HEK293 (cell line): ENCODE results near the gene CPAMD8.
"Not testable (repeated sequence)": the region's sequence is repeated elsewhere in the genome, so short reads cannot be mapped to it uniquely, and the experiment has no call there.

Experiments used
- CTCF ChIA-PET: fragments of 350-600 bp; formaldehyde crosslinking; extraction: SDS; loops from one replicate; lab custom pipeline; 2021; ENCODE audit warnings: antibody characterized with exemption; lab: Yijun Ruan, JAX
- POLR2A ChIA-PET: fragments of 300-600 bp; formaldehyde crosslinking; extraction: SDS; loops from one replicate; lab custom pipeline; 2020; ENCODE audit warnings: antibody characterized with exemption, inconsistent platforms; lab: Yijun Ruan, JAX
- H3K27ac ChIP-seq: fragments of 200-500 bp; sonication (Bioruptor generic); 2 replicates; pipeline ENCODE4 v1.5.1; 2014; ENCODE audit warnings: low read depth, low read length, control low read depth, inconsistent platforms; ENCODE audit errors: extremely low read depth
- H3K36me3 ChIP-seq, 2 experiments: fragments of 200-500 bp in 1 of 2; sonication (Bioruptor generic) in 1 of 2; 1 replicate in 1 of 2; 2 replicates in 1 of 2; pipeline ENCODE4 v1.5.1; 2014 to 2017; ENCODE audit warnings: inconsistent platforms in 2 of 2, low read length in 2 of 2; ENCODE audit not compliant: control insufficient read depth in 2 of 2, insufficient read depth in 1 of 2
- H3K4me1 ChIP-seq: fragments of 200-500 bp; sonication (Bioruptor generic); 2 replicates; pipeline ENCODE4 v1.5.1; 2014; ENCODE audit warnings: mild to moderate bottlenecking, low read length, inconsistent platforms; ENCODE audit not compliant: control insufficient read depth, insufficient read depth
- H3K4me3 ChIP-seq: 2 replicates; pipeline ENCODE4 v1.5.1; 2011; ENCODE audit warnings: low read depth, mild to moderate bottlenecking, control low read depth, low read length, moderate library complexity
- H3K9me3 ChIP-seq: fragments of 200-500 bp; sonication (Bioruptor generic); 2 replicates; pipeline ENCODE4 v1.5.1; 2014; ENCODE audit warnings: low read depth, low read length, inconsistent platforms; ENCODE audit not compliant: control insufficient read depth, insufficient read depth
- BCL6B ChIP-seq: fragments of 450-650 bp; formaldehyde crosslinking; IDR thresholded peaks from 2 replicates; pipeline ENCODE4 v1.5.1; 2017; ENCODE audit warnings: missing biosample characterization, missing genetic modification characterization
- FEZF1 ChIP-seq: fragments of 450-650 bp; formaldehyde crosslinking; IDR thresholded peaks from 2 replicates; pipeline ENCODE4 v1.5.1; 2016; ENCODE audit warnings: missing biosample characterization, missing genetic modification characterization
- IKZF3 ChIP-seq: fragments of 450-650 bp; IDR thresholded peaks from 2 replicates; pipeline ENCODE4 v1.5.0; 2018; ENCODE audit warnings: missing biosample characterization, mild to moderate bottlenecking, missing genetic modification characterization, moderate library complexity
- KLF1 ChIP-seq: fragments of 450-650 bp; formaldehyde crosslinking; IDR thresholded peaks from 2 replicates; pipeline ENCODE4 v1.5.1; 2016; ENCODE audit warnings: missing biosample characterization, missing genetic modification characterization
- KLF17 ChIP-seq: fragments of 450-650 bp; formaldehyde crosslinking; IDR thresholded peaks from 2 replicates; pipeline ENCODE4 v1.5.1; 2016; ENCODE audit warnings: missing biosample characterization, missing genetic modification characterization
- PATZ1 ChIP-seq: fragments of 450-650 bp; formaldehyde crosslinking; IDR thresholded peaks from 2 replicates; pipeline ENCODE4 v1.5.1; 2016; ENCODE audit warnings: missing biosample characterization, missing genetic modification characterization
- TCF7L2 ChIP-seq: IDR thresholded peaks from 2 replicates; pipeline ENCODE4 v1.6.1; 2011; ENCODE audit warnings: low read depth, mild to moderate bottlenecking, inconsistent platforms, low read length, moderate library complexity, borderline replicate concordance
- YY1 ChIP-seq: fragments of 450-650 bp; formaldehyde crosslinking; IDR thresholded peaks from 2 replicates; pipeline ENCODE4 v1.5.1; 2018; ENCODE audit warnings: missing biosample characterization, missing genetic modification characterization
- ZBTB17 ChIP-seq: fragments of 450-650 bp; formaldehyde crosslinking; IDR thresholded peaks from 2 replicates; pipeline ENCODE4 v1.5.1; 2016; ENCODE audit warnings: missing biosample characterization, missing genetic modification characterization
- ZBTB8A ChIP-seq: fragments of 450-650 bp; formaldehyde crosslinking; IDR thresholded peaks from 2 replicates; pipeline ENCODE4 v1.5.1; 2016; ENCODE audit warnings: missing biosample characterization, missing genetic modification characterization
- ZFP69B ChIP-seq: fragments of 450-650 bp; formaldehyde crosslinking; IDR thresholded peaks from 2 replicates; pipeline ENCODE4 v1.5.1; 2016; ENCODE audit warnings: missing biosample characterization, missing genetic modification characterization
- ZIC2 ChIP-seq: fragments of 450-650 bp; formaldehyde crosslinking; IDR thresholded peaks from 2 replicates; pipeline ENCODE4 v1.5.1; 2016; ENCODE audit warnings: missing biosample characterization, missing genetic modification characterization
- ZNF112 ChIP-seq: fragments of 450-650 bp; formaldehyde crosslinking; IDR thresholded peaks from 2 replicates; pipeline ENCODE4 v1.5.0; 2017; ENCODE audit warnings: missing biosample characterization, missing genetic modification characterization
- ZNF2 ChIP-seq: fragments of 450-650 bp; formaldehyde crosslinking; IDR thresholded peaks from 2 replicates; pipeline ENCODE4 v1.5.1; 2016; ENCODE audit warnings: missing biosample characterization, missing genetic modification characterization
- ZNF341 ChIP-seq: fragments of 450-650 bp; formaldehyde crosslinking; IDR thresholded peaks from 2 replicates; pipeline ENCODE4; 2016; ENCODE audit warnings: low read depth, missing biosample characterization, missing genetic modification characterization
- ZNF433 ChIP-seq: fragments of 450-650 bp; formaldehyde crosslinking; IDR thresholded peaks from 2 replicates; pipeline ENCODE4 v1.5.1; 2016; ENCODE audit warnings: missing biosample characterization, missing genetic modification characterization, low read depth
- ZNF473 ChIP-seq: fragments of 450-650 bp; formaldehyde crosslinking; IDR thresholded peaks from 2 replicates; pipeline ENCODE4 v1.5.1; 2017; ENCODE audit warnings: missing biosample characterization, missing genetic modification characterization
- ZNF654 ChIP-seq: fragments of 450-650 bp; formaldehyde crosslinking; IDR thresholded peaks from 2 replicates; pipeline ENCODE4 v1.5.1; 2016; ENCODE audit warnings: low read depth, missing biosample characterization, missing genetic modification characterization
- ZNF692 ChIP-seq: fragments of 450-650 bp; formaldehyde crosslinking; IDR thresholded peaks from 2 replicates; pipeline ENCODE4 v1.5.1; 2016; ENCODE audit warnings: missing biosample characterization, missing genetic modification characterization
- ZSCAN30 ChIP-seq: fragments of 450-650 bp; IDR thresholded peaks from 2 replicates; pipeline ENCODE4 v1.5.1; 2018; ENCODE audit warnings: missing biosample characterization, mild to moderate bottlenecking, missing genetic modification characterization, moderate library complexity

The CPAMD8 gene

GRCh38 chr19:16970821-16971220, 55.8 kb downstream of the CPAMD8 start:
- Histone ChIP-seq H3K36me3 (no peaks in the 10 kb centered on the region), H3K9me3 (no peaks in the 10 kb centered on the region), H3K4me1 (no peaks in the 10 kb centered on the region), H3K27ac (no peak overlapping the region), H3K4me3 (no peak overlapping the region)
- POLR2A ChIA-PET: no interaction called here
- TF ChIP-seq ZNF433: no peak
- TF ChIP-seq TCF7L2: no peak
- TF ChIP-seq ZNF473 (tag by site-specific recombination): no peak
- no peak for TF ChIP-seq PATZ1 (tag by site-specific recombination)
- TF ChIP-seq IKZF3 (tag by site-specific recombination): no peak
- TF ChIP-seq BCL6B (tag by site-specific recombination): no peak
- CTCF ChIA-PET: interaction anchor here (0.6 kb wide), 1 partner anchor 60 kb away, joined by 3 read pairs; no protein-coding TSS in a partner anchor

GRCh38 chr19:16969135-16969534, 57.5 kb downstream of the CPAMD8 start:
- ChIA-PET POLR2A (no interaction called here), CTCF (interaction anchor here (0.6 kb wide), 2 partner anchors 30 to 583 kb away, joined by 3 to 5 read pairs; no protein-coding TSS in a partner anchor)
- Histone ChIP-seq H3K4me1 (no peaks in the 10 kb centered on the region), H3K36me3 (no peaks in the 10 kb centered on the region), H3K9me3 (no peaks in the 10 kb centered on the region), H3K4me3 (no peak overlapping the region), H3K27ac (no peak overlapping the region)
- TF ChIP-seq ZSCAN30 (tag by site-specific recombination) (no peak), ZNF112 (tag by site-specific recombination) (no peak), FEZF1 (tag by site-specific recombination) (no peak), ZNF654 (tag by site-specific recombination) (peak; percentile 24)

GRCh38 chr19:16960996-16961822, 65.4 kb downstream of the CPAMD8 start:
- H3K4me1 ChIP-seq, H3K36me3 ChIP-seq, H3K27ac ChIP-seq, H3K4me3 ChIP-seq, H3K9me3 ChIP-seq: not testable (repeated sequence)
- CTCF ChIA-PET: interaction anchor here (0.6 to 0.9 kb wide), 5 partner anchors 31 to 898 kb away, joined by 3 to 4 read pairs (median 3); no protein-coding TSS in a partner anchor
- POLR2A ChIA-PET: interaction anchor here (0.6 kb wide), 1 partner anchor 274 kb away, joined by 5 read pairs; no protein-coding TSS in a partner anchor
- 0 out of 2 replicates have a peak, but pooled peaks have one; percentile 20 for TF ChIP-seq ZNF341 (tag by site-specific recombination)
- peak; percentile 51 for TF ChIP-seq IKZF3 (tag by site-specific recombination)
- 0 out of 2 replicates have a peak, but pooled peaks have one; percentile 30 for TF ChIP-seq ZBTB8A (tag by site-specific recombination)
- TF ChIP-seq KLF17 (tag by site-specific recombination): peak; percentile 56; the same call in 1 of the 2 replicates
- peak; percentile 80 for TF ChIP-seq ZFP69B (tag by site-specific recombination)
- TF ChIP-seq ZBTB17: peak; percentile 88
- TF ChIP-seq ZNF692: peak; percentile 57; the same call in 1 of the 2 replicates
- TF ChIP-seq KLF1 (tag by site-specific recombination): peak; percentile 76
- TF ChIP-seq ZNF2 (tag by site-specific recombination): peak; percentile 92; the same call in 1 of the 2 replicates
- TF ChIP-seq ZIC2 (tag by site-specific recombination): peak; percentile 40; the same call in 1 of the 2 replicates
- 0 out of 2 replicates have a peak, but pooled peaks have one; percentile 52 for TF ChIP-seq YY1 (tag by site-specific recombination)
